ENCODE results near the gene TTC19.
"Not testable (repeated sequence)": the region's sequence is repeated elsewhere in the genome, so short reads cannot be mapped to it uniquely, and the experiment has no call there.

Gene TTC19

GRCh38 chr17:15973016-15973415 lies 26.6 kb upstream of the TTC19 start:
- DNase-seq (ENCODE audit: low read depth), result no peak

- DNase-seq (ENCODE audit: low read depth), result no peak
Measured at GRCh38 chr17:15973834-15974233, 25.8 kb upstream of the TTC19 start.

GRCh38 chr17:15977894-15978293 lies 21.7 kb upstream of the TTC19 start:
- no peak for DNase-seq (ENCODE audit: low read depth)

GRCh38 chr17:15978606-15979005 lies 21.0 kb upstream of the TTC19 start:
- DNase-seq (ENCODE audit: low read depth), result no peak

- not testable (repeated sequence) for DNase-seq (ENCODE audit: low read depth)
Measured at GRCh38 chr17:15979013-15979412, 20.6 kb upstream of the TTC19 start.

- peak; percentile 42 for DNase-seq (ENCODE audit: low read depth)
Measured at GRCh38 chr17:15981208-15981607, 18.4 kb upstream of the TTC19 start.

- DNase-seq (ENCODE audit: low read depth), result no peak
Measured at GRCh38 chr17:15981646-15982580, 17.7 kb upstream of the TTC19 start.

- no peak for DNase-seq (ENCODE audit: low read depth)
Measured at GRCh38 chr17:15996322-15996721, 3.3 kb upstream of the TTC19 start.

- DNase-seq (ENCODE audit: low read depth), result no peak
Measured at GRCh38 chr17:15998031-15998562, 1.5 kb upstream of the TTC19 start.

GRCh38 chr17:15999974-16000827 lies 577 bp downstream of the TTC19 start:
- DNase-seq (ENCODE audit: low read depth), result peak; percentile 13

- no peak for DNase-seq (ENCODE audit: low read depth)
Measured at GRCh38 chr17:16001226-16001897, 1.7 kb downstream of the TTC19 start.

GRCh38 chr17:16002708-16003260 lies 3.2 kb downstream of the TTC19 start:
- no peak for DNase-seq (ENCODE audit: low read depth)

GRCh38 chr17:16003841-16004240 lies 4.2 kb downstream of the TTC19 start:
- DNase-seq (ENCODE audit: low read depth), result no peak

GRCh38 chr17:16005636-16006035 lies 6.0 kb downstream of the TTC19 start:
- DNase-seq (ENCODE audit: low read depth), result no peak

- DNase-seq (ENCODE audit: low read depth), result no peak
Measured at GRCh38 chr17:16007439-16007838, 7.8 kb downstream of the TTC19 start.

- no peak for DNase-seq (ENCODE audit: low read depth)
Measured at GRCh38 chr17:16013943-16014407, 14.4 kb downstream of the TTC19 start.

- no peak for DNase-seq (ENCODE audit: low read depth)
Measured at GRCh38 chr17:16019347-16019746, 19.7 kb downstream of the TTC19 start.

- no peak for DNase-seq (ENCODE audit: low read depth)
Measured at GRCh38 chr17:16023881-16024280, 24.3 kb downstream of the TTC19 start.

GRCh38 chr17:16025202-16025601 lies 25.6 kb downstream of the TTC19 start:
- DNase-seq (ENCODE audit: low read depth), result no peak

GRCh38 chr17:16026895-16027294 lies 27.3 kb downstream of the TTC19 start:
- DNase-seq (ENCODE audit: low read depth), result no peak

- peak; percentile 49 for DNase-seq (ENCODE audit: low read depth)
Measured at GRCh38 chr17:16027708-16028584, 28.3 kb downstream of the TTC19 start.

Data from stimulated activated CD4-positive, alpha-beta T cell treated with anti-CD3 and anti-CD28 coated beads, Interleukin-2, amount 100 ng/mL, for 4 hours (primary cell).